ENCODE measurements around the gene TBX6.

DNA sequence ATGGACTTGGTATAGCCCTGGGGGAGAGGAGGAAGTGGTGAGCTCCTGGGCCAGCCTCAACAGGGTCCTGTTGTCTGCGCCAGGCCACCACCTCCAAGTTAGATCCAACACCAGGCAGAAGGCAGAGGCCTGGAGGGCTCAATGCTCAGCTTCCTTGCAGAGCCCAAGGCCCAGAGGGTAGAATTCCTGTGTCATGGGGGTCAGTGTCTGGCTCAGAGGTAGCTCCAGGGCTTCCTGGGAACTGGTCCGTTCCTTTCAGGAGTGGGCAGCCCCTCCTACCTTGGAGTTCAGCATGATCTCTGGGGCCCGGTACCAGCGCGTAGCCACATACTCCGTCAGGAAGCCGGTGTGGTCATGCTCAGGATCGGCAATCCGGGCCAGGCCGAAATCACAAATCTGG is 26.0 kb upstream of the TBX6 start:
- TF ChIP-seq, protein P1, sequence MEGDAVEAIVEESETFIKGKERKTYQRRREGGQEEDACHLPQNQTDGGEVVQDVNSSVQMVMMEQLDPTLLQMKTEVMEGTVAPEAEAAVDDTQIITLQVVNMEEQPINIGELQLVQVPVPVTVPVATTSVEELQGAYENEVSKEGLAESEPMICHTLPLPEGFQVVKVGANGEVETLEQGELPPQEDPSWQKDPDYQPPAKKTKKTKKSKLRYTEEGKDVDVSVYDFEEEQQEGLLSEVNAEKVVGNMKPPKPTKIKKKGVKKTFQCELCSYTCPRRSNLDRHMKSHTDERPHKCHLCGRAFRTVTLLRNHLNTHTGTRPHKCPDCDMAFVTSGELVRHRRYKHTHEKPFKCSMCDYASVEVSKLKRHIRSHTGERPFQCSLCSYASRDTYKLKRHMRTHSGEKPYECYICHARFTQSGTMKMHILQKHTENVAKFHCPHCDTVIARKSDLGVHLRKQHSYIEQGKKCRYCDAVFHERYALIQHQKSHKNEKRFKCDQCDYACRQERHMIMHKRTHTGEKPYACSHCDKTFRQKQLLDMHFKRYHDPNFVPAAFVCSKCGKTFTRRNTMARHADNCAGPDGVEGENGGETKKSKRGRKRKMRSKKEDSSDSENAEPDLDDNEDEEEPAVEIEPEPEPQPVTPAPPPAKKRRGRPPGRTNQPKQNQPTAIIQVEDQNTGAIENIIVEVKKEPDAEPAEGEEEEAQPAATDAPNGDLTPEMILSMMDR (IDR thresholded peaks at IDR 0.05), result no peak
- TF ChIP-seq POLR2A (IDR thresholded peaks at IDR 0.05) (no peak), POLR2AphosphoS5 (IDR thresholded peaks at IDR 0.05; ENCODE audit: insufficient read depth in 1 of 2, low read depth in 1 of 2) (no peak)

Measured in vagina (tissue), 2 donors.